ENCODE data around the gene ANP32E.
A peak's percentile ranks its signal among the peaks of the same experiment; 100 is the strongest.
"Not testable (repeated sequence)": the region's sequence is repeated elsewhere in the genome, so short reads cannot be mapped to it uniquely, and the experiment has no call there.

Gene ANP32E

DNA sequence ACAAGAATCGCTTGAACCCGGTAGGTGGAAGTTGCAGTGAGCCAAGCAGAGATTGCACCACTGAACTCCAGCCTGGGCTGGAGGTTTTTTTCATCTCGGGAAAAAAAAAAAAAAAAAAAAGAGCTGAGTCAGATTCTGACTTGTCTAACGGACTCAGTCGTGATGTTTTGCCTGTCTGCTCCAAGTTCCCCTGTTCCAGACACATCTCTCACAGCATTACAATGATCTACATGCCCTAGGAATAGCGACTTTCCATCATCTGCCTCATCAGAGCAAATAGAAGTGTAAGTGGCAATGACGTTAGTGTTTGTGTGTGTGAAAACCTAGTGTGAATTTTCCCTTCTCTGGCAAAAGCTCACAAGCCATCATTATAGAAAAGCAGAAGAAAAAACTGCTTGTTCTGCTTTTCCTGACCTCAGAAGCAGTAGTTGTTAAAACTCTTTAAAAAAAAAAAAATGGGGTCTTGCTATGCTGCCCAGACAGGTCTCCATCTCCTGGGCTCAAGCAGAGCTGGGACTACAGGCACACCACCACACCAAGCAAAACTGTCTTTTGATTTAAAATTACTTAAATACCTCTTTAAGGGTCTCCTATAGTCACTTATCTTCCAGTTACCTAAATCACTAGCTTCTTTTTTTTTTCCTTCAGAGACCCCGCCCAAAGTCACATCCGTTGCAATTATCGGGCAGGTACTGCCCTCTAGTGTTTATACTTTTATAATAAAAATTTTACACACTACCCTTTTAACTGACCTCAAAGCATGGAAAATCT, 48.9 kb downstream of the ANP32E start:
- no peaks in the 10 kb centered on the region for H3K27me3 ChIP-seq (ENCODE audit: insufficient read depth, poor library complexity, severe bottlenecking)
- peak overlapping the region; percentile 88 for H3K27ac ChIP-seq (replicated peaks)
- TF ChIP-seq POLR2AphosphoS5 (IDR thresholded peaks at IDR 0.05; ENCODE audit: low read depth) (no peak), SPI1 (IDR thresholded peaks at IDR 0.05; ENCODE audit: borderline replicate concordance, low read depth) (peak; percentile 13; the same call in 1 of the 2 replicates), GABPA (IDR thresholded peaks at IDR 0.05; ENCODE audit: low read depth) (0 out of 2 replicates have a peak, but pooled peaks have one; percentile 22)
- TF ChIP-seq, protein P1, sequence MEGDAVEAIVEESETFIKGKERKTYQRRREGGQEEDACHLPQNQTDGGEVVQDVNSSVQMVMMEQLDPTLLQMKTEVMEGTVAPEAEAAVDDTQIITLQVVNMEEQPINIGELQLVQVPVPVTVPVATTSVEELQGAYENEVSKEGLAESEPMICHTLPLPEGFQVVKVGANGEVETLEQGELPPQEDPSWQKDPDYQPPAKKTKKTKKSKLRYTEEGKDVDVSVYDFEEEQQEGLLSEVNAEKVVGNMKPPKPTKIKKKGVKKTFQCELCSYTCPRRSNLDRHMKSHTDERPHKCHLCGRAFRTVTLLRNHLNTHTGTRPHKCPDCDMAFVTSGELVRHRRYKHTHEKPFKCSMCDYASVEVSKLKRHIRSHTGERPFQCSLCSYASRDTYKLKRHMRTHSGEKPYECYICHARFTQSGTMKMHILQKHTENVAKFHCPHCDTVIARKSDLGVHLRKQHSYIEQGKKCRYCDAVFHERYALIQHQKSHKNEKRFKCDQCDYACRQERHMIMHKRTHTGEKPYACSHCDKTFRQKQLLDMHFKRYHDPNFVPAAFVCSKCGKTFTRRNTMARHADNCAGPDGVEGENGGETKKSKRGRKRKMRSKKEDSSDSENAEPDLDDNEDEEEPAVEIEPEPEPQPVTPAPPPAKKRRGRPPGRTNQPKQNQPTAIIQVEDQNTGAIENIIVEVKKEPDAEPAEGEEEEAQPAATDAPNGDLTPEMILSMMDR (IDR thresholded peaks at IDR 0.05; ENCODE audit: insufficient read depth, low read length) = no peak
- TF ChIP-seq, protein P2, sequence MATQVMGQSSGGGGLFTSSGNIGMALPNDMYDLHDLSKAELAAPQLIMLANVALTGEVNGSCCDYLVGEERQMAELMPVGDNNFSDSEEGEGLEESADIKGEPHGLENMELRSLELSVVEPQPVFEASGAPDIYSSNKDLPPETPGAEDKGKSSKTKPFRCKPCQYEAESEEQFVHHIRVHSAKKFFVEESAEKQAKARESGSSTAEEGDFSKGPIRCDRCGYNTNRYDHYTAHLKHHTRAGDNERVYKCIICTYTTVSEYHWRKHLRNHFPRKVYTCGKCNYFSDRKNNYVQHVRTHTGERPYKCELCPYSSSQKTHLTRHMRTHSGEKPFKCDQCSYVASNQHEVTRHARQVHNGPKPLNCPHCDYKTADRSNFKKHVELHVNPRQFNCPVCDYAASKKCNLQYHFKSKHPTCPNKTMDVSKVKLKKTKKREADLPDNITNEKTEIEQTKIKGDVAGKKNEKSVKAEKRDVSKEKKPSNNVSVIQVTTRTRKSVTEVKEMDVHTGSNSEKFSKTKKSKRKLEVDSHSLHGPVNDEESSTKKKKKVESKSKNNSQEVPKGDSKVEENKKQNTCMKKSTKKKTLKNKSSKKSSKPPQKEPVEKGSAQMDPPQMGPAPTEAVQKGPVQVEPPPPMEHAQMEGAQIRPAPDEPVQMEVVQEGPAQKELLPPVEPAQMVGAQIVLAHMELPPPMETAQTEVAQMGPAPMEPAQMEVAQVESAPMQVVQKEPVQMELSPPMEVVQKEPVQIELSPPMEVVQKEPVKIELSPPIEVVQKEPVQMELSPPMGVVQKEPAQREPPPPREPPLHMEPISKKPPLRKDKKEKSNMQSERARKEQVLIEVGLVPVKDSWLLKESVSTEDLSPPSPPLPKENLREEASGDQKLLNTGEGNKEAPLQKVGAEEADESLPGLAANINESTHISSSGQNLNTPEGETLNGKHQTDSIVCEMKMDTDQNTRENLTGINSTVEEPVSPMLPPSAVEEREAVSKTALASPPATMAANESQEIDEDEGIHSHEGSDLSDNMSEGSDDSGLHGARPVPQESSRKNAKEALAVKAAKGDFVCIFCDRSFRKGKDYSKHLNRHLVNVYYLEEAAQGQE (IDR thresholded peaks at IDR 0.05; ENCODE audit: insufficient replicate concordance, low read depth) = no peak
- peak overlapping the region; percentile 33 for H3K4me3 ChIP-seq (replicated peaks; ENCODE audit: insufficient read depth, low read length)
- peak; percentile 41 to 65 for DNase-seq (ENCODE audit: low read depth in 1 of 2, low spot score in 1 of 2)

DNA sequence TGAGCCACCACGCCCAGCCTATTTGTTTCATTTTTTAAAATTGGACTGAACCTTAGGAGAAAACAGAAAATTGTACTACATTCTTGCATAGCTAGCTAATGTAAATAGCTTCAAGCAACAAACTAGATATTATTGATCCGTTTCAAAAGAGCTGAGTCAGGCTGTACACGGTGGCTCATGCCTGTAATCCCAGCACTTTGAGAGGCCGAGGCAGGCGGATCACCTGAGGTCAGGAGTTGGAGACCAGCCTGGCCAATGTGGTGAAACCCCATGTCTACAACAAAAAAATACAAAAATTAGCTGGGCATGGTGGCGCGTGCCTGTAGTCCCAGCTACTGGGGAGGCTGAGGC, 49.5 kb downstream of the ANP32E start:
- peak overlapping the region; percentile 88 for H3K27ac ChIP-seq (replicated peaks)
- not testable (repeated sequence) for DNase-seq (ENCODE audit: low read depth in 1 of 2, low spot score in 1 of 2); H3K4me3 ChIP-seq (replicated peaks; ENCODE audit: insufficient read depth, low read length); H3K27me3 ChIP-seq (ENCODE audit: insufficient read depth, poor library complexity, severe bottlenecking)

DNA sequence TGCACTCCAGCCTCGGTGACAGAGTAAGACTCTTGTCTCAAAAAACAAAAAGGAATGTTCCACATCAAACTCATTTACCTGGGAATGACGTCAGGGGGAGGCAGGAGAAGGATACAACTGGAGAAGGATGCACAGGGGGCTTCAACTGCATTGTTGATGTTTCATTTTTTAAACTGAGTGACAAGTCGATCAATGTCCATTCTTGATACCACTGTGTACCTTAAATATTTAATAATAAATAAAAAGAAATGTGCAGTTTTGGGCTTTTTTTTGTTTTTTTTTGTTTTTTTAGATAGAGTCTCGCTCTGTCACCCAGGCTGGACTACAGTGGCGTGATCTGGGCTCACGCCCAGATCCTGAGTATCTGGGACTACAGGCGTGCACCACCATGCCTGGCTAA, 50.4 kb downstream of the ANP32E start:
- TF ChIP-seq SPI1 (IDR thresholded peaks at IDR 0.05; ENCODE audit: borderline replicate concordance, low read depth) = no peak
- no peak for TF ChIP-seq POLR2AphosphoS5 (IDR thresholded peaks at IDR 0.05; ENCODE audit: low read depth)
- TF ChIP-seq, protein P1 (IDR thresholded peaks at IDR 0.05; ENCODE audit: insufficient read depth, low read length) = no peak
- TF ChIP-seq, protein P2 (IDR thresholded peaks at IDR 0.05; ENCODE audit: insufficient replicate concordance, low read depth) = no peak
- TF ChIP-seq GABPA (IDR thresholded peaks at IDR 0.05; ENCODE audit: low read depth) = no peak
- no peak overlapping the region for H3K27ac ChIP-seq (replicated peaks)
- no peak for DNase-seq (ENCODE audit: low read depth in 1 of 2, low spot score in 1 of 2)
- no peak overlapping the region for H3K4me3 ChIP-seq (replicated peaks; ENCODE audit: insufficient read depth, low read length)
- no peaks in the 10 kb centered on the region for H3K27me3 ChIP-seq (ENCODE audit: insufficient read depth, poor library complexity, severe bottlenecking)

DNA sequence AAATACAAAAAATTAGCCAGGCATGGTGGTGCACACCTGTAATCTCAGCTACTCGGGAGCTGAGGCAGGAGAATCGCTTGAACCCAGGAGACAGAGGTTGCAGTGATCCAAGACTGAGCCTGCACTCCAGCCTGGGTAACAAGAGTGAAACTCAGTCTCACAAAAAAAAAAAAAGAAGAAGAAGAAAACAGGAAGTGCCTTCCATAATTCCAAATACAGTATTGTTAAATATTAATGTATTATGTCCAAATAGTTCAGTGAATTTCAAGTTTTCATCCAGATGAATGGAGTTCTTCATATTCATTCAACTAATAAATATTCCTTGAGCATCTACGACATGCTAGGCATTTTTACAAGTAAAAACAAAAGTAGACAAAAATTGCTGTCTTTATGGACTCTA, 52.9 kb downstream of the ANP32E start:
- no peak for DNase-seq (ENCODE audit: low read depth in 1 of 2, low spot score in 1 of 2)
- Histone ChIP-seq H3K27ac (replicated peaks) (peak overlapping the region; percentile 67), H3K4me3 (replicated peaks; ENCODE audit: insufficient read depth, low read length) (no peak overlapping the region), H3K27me3 (ENCODE audit: insufficient read depth, poor library complexity, severe bottlenecking) (no peaks in the 10 kb centered on the region)
- TF ChIP-seq GABPA (IDR thresholded peaks at IDR 0.05; ENCODE audit: low read depth) (no peak), SPI1 (IDR thresholded peaks at IDR 0.05; ENCODE audit: borderline replicate concordance, low read depth) (peak; percentile 96)

DNA sequence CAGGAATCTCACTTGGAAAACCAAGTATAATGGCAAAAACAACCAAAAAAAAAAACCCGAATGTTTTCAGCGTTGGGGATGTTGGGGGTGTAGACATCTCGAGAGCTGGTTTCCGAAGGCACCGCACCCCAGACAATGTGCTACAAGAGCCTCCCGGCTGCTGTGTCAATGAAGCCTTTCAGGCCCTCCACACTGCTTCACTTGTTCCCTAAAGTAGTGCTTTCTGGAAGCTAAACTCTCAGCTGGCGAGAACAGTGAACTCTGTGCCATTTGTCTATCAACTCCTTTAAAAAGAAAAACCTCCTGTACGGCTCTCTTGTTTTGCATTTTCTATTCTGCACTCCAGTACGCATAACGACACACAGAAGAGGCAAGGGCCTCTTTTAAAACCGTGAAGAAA, 53.7 kb downstream of the ANP32E start:
- Histone ChIP-seq H3K4me3 (replicated peaks; ENCODE audit: insufficient read depth, low read length) (no peak overlapping the region), H3K27ac (replicated peaks) (no peak overlapping the region), H3K27me3 (ENCODE audit: insufficient read depth, poor library complexity, severe bottlenecking) (no peaks in the 10 kb centered on the region)
- TF ChIP-seq, protein P1 (IDR thresholded peaks at IDR 0.05; ENCODE audit: insufficient read depth, low read length) = no peak
- no peak for TF ChIP-seq SPI1 (IDR thresholded peaks at IDR 0.05; ENCODE audit: borderline replicate concordance, low read depth)
- TF ChIP-seq POLR2AphosphoS5 (IDR thresholded peaks at IDR 0.05; ENCODE audit: low read depth) = no peak
- TF ChIP-seq, protein P2 (IDR thresholded peaks at IDR 0.05; ENCODE audit: insufficient replicate concordance, low read depth) = no peak
- TF ChIP-seq GABPA (IDR thresholded peaks at IDR 0.05; ENCODE audit: low read depth) = no peak
- DNase-seq (ENCODE audit: low read depth in 1 of 2, low spot score in 1 of 2) = no peak
